HCT116 (cell line): Measurements from ENCODE around the gene PITPNC1.

Experiments
- CTCF ChIP-seq, 3 experiments: fragments of 200-600 bp in 1 of 3; sonication (generic) in 1 of 3; IDR thresholded peaks in 2 of 3; conservative IDR thresholded peaks in 1 of 3; 2 replicates each; pipeline ENCODE4 v1.5.1; 2012 to 2017; ENCODE audit warnings: low read depth in 2 of 3, low read length in 2 of 3, antibody characterized with exemption in 1 of 3, borderline replicate concordance in 1 of 3, control low read depth in 1 of 3, mild to moderate bottlenecking in 1 of 3, mixed read lengths in 1 of 3, mixed run types in 1 of 3, moderate library complexity in 1 of 3; ENCODE audit not compliant: insufficient read depth in 1 of 3
- EGR1 ChIP-seq: IDR thresholded peaks from 2 replicates; pipeline ENCODE4 v1.6.1; 2012; ENCODE audit warnings: low read depth
- EZH2 ChIP-seq: fragments of 200-600 bp; sonication (generic); IDR thresholded peaks from 2 replicates; pipeline ENCODE4 v1.6.1; 2017; ENCODE audit warnings: antibody characterized with exemption, mixed run types
- EZH2phosphoT487 ChIP-seq: fragments of 200-600 bp; IDR thresholded peaks from 2 replicates; pipeline ENCODE4 v1.6.1; 2018; ENCODE audit warnings: antibody characterized with exemption, borderline replicate concordance
- POLR2A ChIP-seq: IDR thresholded peaks from 2 replicates; pipeline ENCODE4 v1.7.0; 2011; ENCODE audit warnings: borderline replicate concordance; ENCODE audit not compliant: insufficient read depth, insufficient read length; ENCODE audit errors: extremely low read depth
- RAD21 ChIP-seq: IDR thresholded peaks from 2 replicates; pipeline ENCODE4 v1.6.1; 2012; ENCODE audit warnings: low read depth, mild to moderate bottlenecking
- SIN3A ChIP-seq: IDR thresholded peaks from 2 replicates; pipeline ENCODE4 v1.6.1; 2012; ENCODE audit warnings: low read depth
- SP1 ChIP-seq: IDR thresholded peaks from 2 replicates; pipeline ENCODE4 v1.6.1; 2012; ENCODE audit warnings: low read depth

- TF ChIP-seq CTCF (IDR thresholded peaks at IDR 0.05 in 2 of 3, conservative IDR thresholded peaks at IDR 0.05 in 1 of 3; ENCODE audit: borderline replicate concordance in 1 of 3, insufficient read depth in 1 of 3, low read depth in 2 of 3, low read length in 2 of 3) = no peak
- no peak for TF ChIP-seq POLR2A
- no peak for TF ChIP-seq SP1
- TF ChIP-seq EZH2phosphoT487 = no peak
- no peak for TF ChIP-seq RAD21
- no peak for TF ChIP-seq EGR1
- no peak for TF ChIP-seq SIN3A
- TF ChIP-seq EZH2 = no peak
Measured at GRCh38 chr17:67680445-67681224, 303.6 kb downstream of the PITPNC1 start.
